ENCODE results near the gene EIF4G3. TPM values are rescaled to one million over a fixed set of nuclear protein-coding genes. Genes with fewer than 3 reads are reported as not detected.

EIF4G3 gene
- total RNA-seq, 1 experiment from 2014 or later: 72.0 TPM

DNA sequence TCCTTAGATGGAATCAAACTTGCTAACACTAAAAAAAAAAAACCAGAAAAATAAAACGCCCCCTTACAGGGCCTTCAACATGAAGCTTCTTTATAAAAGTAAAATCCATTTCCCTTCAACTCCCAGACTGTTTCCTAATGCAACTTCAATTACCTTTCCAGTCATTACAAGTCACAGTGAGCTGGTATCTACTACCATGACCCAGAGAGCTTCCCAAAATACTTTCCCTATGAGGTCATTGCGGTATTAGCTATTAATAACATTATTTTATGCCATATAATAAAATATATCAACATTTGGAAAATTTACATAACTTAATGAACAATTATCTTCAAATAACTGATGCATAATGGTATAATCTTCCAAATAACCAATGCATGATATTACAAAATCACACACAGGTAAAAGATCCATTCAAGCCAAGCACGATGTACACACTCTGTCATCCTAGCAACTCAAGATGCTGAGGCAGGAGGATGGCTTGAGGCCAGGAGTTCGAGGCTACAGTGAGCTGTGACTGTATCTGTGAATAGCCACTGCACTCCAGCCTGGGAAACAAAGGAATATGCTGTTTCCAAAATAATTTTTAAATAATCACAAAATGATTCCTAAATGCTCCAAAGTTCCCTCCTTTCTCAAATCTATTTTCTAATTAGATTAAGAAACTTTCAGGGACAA, 24.1 kb downstream of the EIF4G3 start:
- H3K14ac ChIP-seq (ENCODE audit: insufficient read depth, low read length): no peak overlapping the region
- H3K9ac ChIP-seq (ENCODE audit: extremely low read depth, insufficient read length, low read length): no peak overlapping the region
- H3K9me3 ChIP-seq (ENCODE audit: control insufficient read depth, low read depth, low read length): no peaks in the 10 kb centered on the region
- no peaks in the 10 kb centered on the region for H3K23me2 ChIP-seq (ENCODE audit: insufficient read length, low read depth, low read length, poor library complexity, severe bottlenecking)
- H2BK5ac ChIP-seq (ENCODE audit: insufficient read length, low read length): no peak overlapping the region
- H3K27ac ChIP-seq (ENCODE audit: insufficient read length, low read depth, low read length): no peak overlapping the region
- no peak overlapping the region for H4K5ac ChIP-seq (ENCODE audit: insufficient read length, low read depth, low read length)
- H4K91ac ChIP-seq (ENCODE audit: insufficient read length, low read depth, low read length): no peak overlapping the region
- no peak overlapping the region for H3K23ac ChIP-seq (ENCODE audit: insufficient read length, low read depth, low read length)
- no peaks in the 10 kb centered on the region for H3K9me3 Mint-ChIP-seq
- H3K27me3 Mint-ChIP-seq (ENCODE audit: low read depth): no peaks in the 10 kb centered on the region
- H3K4ac ChIP-seq (ENCODE audit: low read depth, low read length): no peak overlapping the region
- H3K56ac ChIP-seq (ENCODE audit: insufficient read length, low read depth, low read length): no peak overlapping the region
- no peak for DNase-seq
- H3K4me1 ChIP-seq (ENCODE audit: insufficient read depth, low read length): no peaks in the 10 kb centered on the region
- H3K36me3 Mint-ChIP-seq (ENCODE audit: insufficient read depth in 1 of 3, low read depth in 3 of 3): peaks cover 5 to 16% (median 15%) of the 10 kb centered on the region in 3 experiments; a peak in 6 of 7 replicates
- no peaks in the 10 kb centered on the region for H3K27me3 ChIP-seq (ENCODE audit: insufficient read depth, low read length)
- no peak overlapping the region for H3K27ac Mint-ChIP-seq
- no peak overlapping the region for H3T11ph ChIP-seq (ENCODE audit: low read length)
- no peak overlapping the region for H3K4me2 ChIP-seq (ENCODE audit: insufficient read depth, insufficient read length, low read length)
- no peak overlapping the region for H2BK12ac ChIP-seq (ENCODE audit: insufficient read length, low read depth, low read length)
- no peak overlapping the region for H2AK5ac ChIP-seq (ENCODE audit: insufficient read length, low read length)
- H4K20me1 ChIP-seq (ENCODE audit: control insufficient read depth, insufficient read depth, insufficient read length): no peaks in the 10 kb centered on the region
- no CpG with 5 or more reads among the region's 4 CpGs for WGBS (ENCODE audit: extremely low coverage, insufficient read length, low lambda C conversion rate)
- peaks cover 7 to 8% of the 10 kb centered on the region in 2 experiments; a peak in 3 of 4 replicates for H3K4me1 Mint-ChIP-seq
- H2BK120ac ChIP-seq (ENCODE audit: low read depth, low read length, poor library complexity, severe bottlenecking): no peak overlapping the region
- no peak overlapping the region for H3K18ac ChIP-seq (ENCODE audit: insufficient read length, low read depth, low read length)
- H2BK15ac ChIP-seq (ENCODE audit: low read depth, low read length): no peak overlapping the region
- no peak overlapping the region for H2BK20ac ChIP-seq (ENCODE audit: low read depth, low read length, poor library complexity, severe bottlenecking)
- TF ChIP-seq CTCF (conservative IDR thresholded peaks at IDR 0.05): no peak
- H2AFZ ChIP-seq (ENCODE audit: low read length): no peak overlapping the region
- H3K4me3 Mint-ChIP-seq: no peak overlapping the region
- H4K8ac ChIP-seq (replicated peaks; ENCODE audit: insufficient read length, low read depth, low read length): no peak overlapping the region
- H3K79me1 ChIP-seq (ENCODE audit: insufficient read depth, low read depth, low read length, poor library complexity, severe bottlenecking): no peaks in the 10 kb centered on the region
- peaks cover 2% of the 10 kb centered on the region; the same call in 1 of the 2 replicates for H3K79me2 ChIP-seq (ENCODE audit: insufficient read depth, low read length)
